COLO829 (cell line): ENCODE results near the gene NUP210.
"Not testable (repeated sequence)": the region's sequence is repeated elsewhere in the genome, so short reads cannot be mapped to it uniquely, and the experiment has no call there.

Source experiments
- DNase-seq: peaks from one replicate; pipeline ENCODE4 v3.0.0; 2012; ENCODE audit warnings: low spot score

The NUP210 gene

GRCh38 chr3:13429631-13430291 lies 9.6 kb upstream of the NUP210 start:
- DNase-seq = no peak

GRCh38 chr3:13428678-13429077 lies 8.6 kb upstream of the NUP210 start:
- not testable (repeated sequence) for DNase-seq

- DNase-seq = no peak
Measured at GRCh38 chr3:13427662-13428603, 7.8 kb upstream of the NUP210 start.

- DNase-seq = no peak
Measured at GRCh38 chr3:13426591-13426990, 6.5 kb upstream of the NUP210 start.

- DNase-seq = no peak
Measured at GRCh38 chr3:13425689-13426088, 5.6 kb upstream of the NUP210 start.

- DNase-seq = no peak
Measured at GRCh38 chr3:13424865-13425617, 4.9 kb upstream of the NUP210 start.

GRCh38 chr3:13424141-13424844 lies 4.2 kb upstream of the NUP210 start:
- no peak for DNase-seq

- no peak for DNase-seq
Measured at GRCh38 chr3:13420831-13421765, 976 bp upstream of the NUP210 start.

GRCh38 chr3:13419505-13420044 lies 547 bp downstream of the NUP210 start:
- no peak for DNase-seq

- no peak for DNase-seq
Measured at GRCh38 chr3:13417166-13417947, 2.8 kb downstream of the NUP210 start.

- no peak for DNase-seq
Measured at GRCh38 chr3:13415997-13416793, 3.9 kb downstream of the NUP210 start.

- DNase-seq = no peak
Measured at GRCh38 chr3:13415236-13415986, 4.7 kb downstream of the NUP210 start.

GRCh38 chr3:13414040-13414729 lies 5.9 kb downstream of the NUP210 start:
- DNase-seq = no peak

GRCh38 chr3:13411186-13411860 lies 8.8 kb downstream of the NUP210 start:
- DNase-seq = no peak

GRCh38 chr3:13408890-13409289 lies 11.2 kb downstream of the NUP210 start:
- no peak for DNase-seq

GRCh38 chr3:13407926-13408325 lies 12.2 kb downstream of the NUP210 start:
- DNase-seq = no peak

GRCh38 chr3:13407475-13407874 lies 12.6 kb downstream of the NUP210 start:
- no peak for DNase-seq
